ENCODE results near the gene ARMC9.

Gene ARMC9

GRCh38 chr2:231356466-231356844 is 158.0 kb downstream of the ARMC9 start:
- H3K4me3 ChIP-seq (ENCODE audit: control insufficient read depth, low read depth, low read length) = no peak overlapping the region
- DNase-seq (ENCODE audit: low read depth) = no peak
- TF ChIP-seq CTCF (IDR thresholded peaks at IDR 0.05; ENCODE audit: control insufficient read depth, insufficient read depth, low read depth, low read length, missing control alignments) = no peak

GRCh38 chr2:231357048-231357447 is 158.6 kb downstream of the ARMC9 start:
- H3K4me3 ChIP-seq (ENCODE audit: control insufficient read depth, low read depth, low read length) = no peak overlapping the region
- no peak for TF ChIP-seq CTCF (IDR thresholded peaks at IDR 0.05; ENCODE audit: control insufficient read depth, insufficient read depth, low read depth, low read length, missing control alignments)
- DNase-seq (ENCODE audit: low read depth) = no peak

- no peak overlapping the region for H3K4me3 ChIP-seq (ENCODE audit: control insufficient read depth, low read depth, low read length)
- DNase-seq (ENCODE audit: low read depth) = no peak
- no peak for TF ChIP-seq CTCF (IDR thresholded peaks at IDR 0.05; ENCODE audit: control insufficient read depth, insufficient read depth, low read depth, low read length, missing control alignments)
Observed at GRCh38 chr2:231357931-231358330, 159.5 kb downstream of the ARMC9 start.

- no peak for TF ChIP-seq CTCF (IDR thresholded peaks at IDR 0.05; ENCODE audit: control insufficient read depth, insufficient read depth, low read depth, low read length, missing control alignments)
- no peak for DNase-seq (ENCODE audit: low read depth)
- H3K4me3 ChIP-seq (ENCODE audit: control insufficient read depth, low read depth, low read length) = no peak overlapping the region
Observed at GRCh38 chr2:231359441-231359840, 161.0 kb downstream of the ARMC9 start.

DNA sequence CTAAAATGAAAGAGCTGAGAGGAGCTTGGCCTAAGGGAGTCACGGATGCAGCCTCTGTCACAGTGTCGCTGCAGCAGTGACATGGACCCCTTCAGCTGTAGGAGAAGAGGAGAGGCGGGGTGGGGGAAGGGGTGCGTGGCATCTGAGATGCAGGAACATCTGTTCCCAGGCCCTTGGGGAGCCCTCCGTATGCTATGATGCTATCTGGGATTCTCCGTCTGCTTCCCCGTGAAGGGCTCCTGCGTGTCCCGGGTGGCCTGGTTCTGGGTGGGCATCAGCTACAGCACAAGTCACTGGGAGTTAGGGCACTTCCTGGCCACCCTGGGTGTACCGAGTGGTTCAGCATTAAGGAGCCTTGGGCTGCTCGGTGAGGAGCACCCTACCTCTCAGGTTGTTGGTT is 161.5 kb downstream of the ARMC9 start:
- H3K4me3 ChIP-seq (ENCODE audit: control insufficient read depth, low read depth, low read length) = no peak overlapping the region
- no peak for TF ChIP-seq CTCF (IDR thresholded peaks at IDR 0.05; ENCODE audit: control insufficient read depth, insufficient read depth, low read depth, low read length, missing control alignments)
- no peak for DNase-seq (ENCODE audit: low read depth)

GRCh38 chr2:231360401-231360800 is 162.0 kb downstream of the ARMC9 start:
- no peak for DNase-seq (ENCODE audit: low read depth)
- no peak for TF ChIP-seq CTCF (IDR thresholded peaks at IDR 0.05; ENCODE audit: control insufficient read depth, insufficient read depth, low read depth, low read length, missing control alignments)
- H3K4me3 ChIP-seq (ENCODE audit: control insufficient read depth, low read depth, low read length) = no peak overlapping the region

GRCh38 chr2:231360881-231361371 is 162.5 kb downstream of the ARMC9 start:
- DNase-seq (ENCODE audit: low read depth) = no peak
- no peak overlapping the region for H3K4me3 ChIP-seq (ENCODE audit: control insufficient read depth, low read depth, low read length)
- no peak for TF ChIP-seq CTCF (IDR thresholded peaks at IDR 0.05; ENCODE audit: control insufficient read depth, insufficient read depth, low read depth, low read length, missing control alignments)
